HG03521 (cell line): ENCODE measurements around the gene PEBP1.
"Not testable (repeated sequence)": the region's sequence is repeated elsewhere in the genome, so short reads cannot be mapped to it uniquely, and the experiment has no call there.

Source experiments
- ATAC-seq: cut with Tn5 transposase; IDR thresholded peaks from one replicate; pipeline ENCODE4 v1.9.1; 2021; ENCODE audit warnings: mild to moderate bottlenecking, moderate library complexity; ENCODE audit not compliant: unreplicated experiment

PEBP1 gene

GRCh38 chr12:118129436-118129835 lies 6.5 kb upstream of the PEBP1 start:
- ATAC-seq = not testable (repeated sequence)

GRCh38 chr12:118136559-118137003 lies 657 bp downstream of the PEBP1 start:
- peak; percentile 25 for ATAC-seq

- ATAC-seq = no peak
Observed at GRCh38 chr12:118137148-118137678, 1.3 kb downstream of the PEBP1 start.

GRCh38 chr12:118140825-118141224 lies 4.9 kb downstream of the PEBP1 start:
- no peak for ATAC-seq

GRCh38 chr12:118144499-118144898 lies 8.6 kb downstream of the PEBP1 start:
- no peak for ATAC-seq

GRCh38 chr12:118145113-118145797 lies 9.3 kb downstream of the PEBP1 start:
- peak; percentile 67 for ATAC-seq

GRCh38 chr12:118145798-118146156 lies 9.9 kb downstream of the PEBP1 start:
- no peak for ATAC-seq

- no peak for ATAC-seq
Observed at GRCh38 chr12:118148287-118148686, 12.4 kb downstream of the PEBP1 start.

- no peak for ATAC-seq
Observed at GRCh38 chr12:118150625-118151024, 14.7 kb downstream of the PEBP1 start.

- no peak for ATAC-seq
Observed at GRCh38 chr12:118151755-118152154, 15.8 kb downstream of the PEBP1 start.

- ATAC-seq = no peak
Observed at GRCh38 chr12:118160536-118160935, 24.6 kb downstream of the PEBP1 start.

- no peak for ATAC-seq
Observed at GRCh38 chr12:118164798-118165486, 29.0 kb downstream of the PEBP1 start.

GRCh38 chr12:118166946-118167345 lies 31.0 kb downstream of the PEBP1 start:
- ATAC-seq = peak; percentile 98

GRCh38 chr12:118175823-118176447 lies 40.0 kb downstream of the PEBP1 start:
- ATAC-seq = peak; percentile 91

GRCh38 chr12:118183155-118183554 lies 47.2 kb downstream of the PEBP1 start:
- ATAC-seq = no peak

GRCh38 chr12:118183711-118184110 lies 47.8 kb downstream of the PEBP1 start:
- no peak for ATAC-seq

- ATAC-seq = no peak
Observed at GRCh38 chr12:118185602-118186397, 49.9 kb downstream of the PEBP1 start.

GRCh38 chr12:118187751-118188435 lies 52.0 kb downstream of the PEBP1 start:
- ATAC-seq = no peak

- no peak for ATAC-seq
Observed at GRCh38 chr12:118188690-118189371, 52.9 kb downstream of the PEBP1 start.

GRCh38 chr12:118189741-118190191 lies 53.8 kb downstream of the PEBP1 start:
- ATAC-seq = no peak
